OCI-LY7 (cell line): ENCODE data around the gene SCAP. TPM values are rescaled to one million over a fixed set of nuclear protein-coding genes. Genes with fewer than 3 reads are reported as not detected.

Source experiments
- BruUV-seq: library from RNA; stranded (reverse); fragments of 400-500 nt; replicated peaks from 2 replicates; lab custom pipeline; 2021; lab: Mats Ljungman, UMichigan
- CTCF ChIA-PET: fragments of 300-600 bp; sonication (Branson Sonifier 250); formaldehyde crosslinking; loops from one replicate; lab custom pipeline; 2022; ENCODE audit warnings: antibody characterized with exemption; ENCODE audit not compliant: unreplicated experiment; lab: Charles Lee
- POLR2A ChIA-PET: fragments of 300-600 bp; sonication (Branson Sonifier 250); formaldehyde crosslinking; loops from one replicate; lab custom pipeline; 2022; ENCODE audit warnings: antibody characterized with exemption; lab: Charles Lee
- DNase-seq: peaks from one replicate; pipeline ENCODE4 v3.0.0-alpha.2; 2015; ENCODE audit warnings: low spot score
- H2AFZ ChIP-seq: fragments of 200-600 bp; sonication (generic), shearing (Covaris generic); 2 replicates; pipeline ENCODE4 v1.6.1; 2014; ENCODE audit warnings: mild to moderate bottlenecking, antibody characterized with exemption, low read length, moderate library complexity
- H3K27ac ChIP-seq: fragments of 200-600 bp; sonication (generic); 2 replicates; pipeline ENCODE4 v1.5.1; 2014; ENCODE audit warnings: mixed run types, low read depth, mild to moderate bottlenecking, moderate library complexity, low read length, inconsistent platforms; ENCODE audit not compliant: poor library complexity, severe bottlenecking
- H3K36me3 ChIP-seq: fragments of 200-600 bp; sonication (generic); 2 replicates; pipeline ENCODE4 v1.6.1; 2014; ENCODE audit warnings: mild to moderate bottlenecking, antibody characterized with exemption, low read length, moderate library complexity, mixed read lengths; ENCODE audit not compliant: insufficient read depth
- H3K4me1 ChIP-seq: fragments of 200-600 bp; sonication (generic); 2 replicates; pipeline ENCODE4 v1.5.1; 2014; ENCODE audit warnings: mild to moderate bottlenecking, low read length; ENCODE audit not compliant: insufficient read depth, poor library complexity, severe bottlenecking
- H3K4me2 ChIP-seq: fragments of 200-600 bp; sonication (generic); 2 replicates; pipeline ENCODE4 v1.6.1; 2014; ENCODE audit warnings: mild to moderate bottlenecking, low read length
- H3K4me3 ChIP-seq: fragments of 200-600 bp; sonication (generic); 2 replicates; pipeline ENCODE4 v1.5.1; 2014; ENCODE audit warnings: mild to moderate bottlenecking, low read depth, low read length; ENCODE audit not compliant: poor library complexity, severe bottlenecking
- H3K79me2 ChIP-seq: fragments of 200-600 bp; sonication (generic); 2 replicates; pipeline ENCODE4 v1.6.1; 2016; ENCODE audit warnings: low read depth, mild to moderate bottlenecking, low read length, moderate library complexity, mixed read lengths; ENCODE audit not compliant: insufficient read depth
- H3K9me2 ChIP-seq: fragments of 200-600 bp; sonication (generic); 2 replicates; pipeline ENCODE4 v1.6.1; 2016; ENCODE audit warnings: mild to moderate bottlenecking, low read length, mixed read lengths; ENCODE audit not compliant: insufficient read depth
- H3K9me3 ChIP-seq: fragments of 200-600 bp; sonication (generic); 2 replicates; pipeline ENCODE4 v1.6.1; 2014; ENCODE audit warnings: mild to moderate bottlenecking, mixed run types, low read length, mixed read lengths
- H4K20me1 ChIP-seq: fragments of 200-600 bp; sonication (generic); 2 replicates; pipeline ENCODE4 v1.6.1; 2014; ENCODE audit warnings: mild to moderate bottlenecking, antibody characterized with exemption, low read length, moderate library complexity, mixed read lengths; ENCODE audit not compliant: insufficient read depth
- EZH2phosphoT487 ChIP-seq: fragments of 200-600 bp; sonication (generic); IDR thresholded peaks from 2 replicates; pipeline ENCODE4 v1.6.1; 2018; ENCODE audit warnings: low read depth, borderline replicate concordance, mild to moderate bottlenecking, mixed run types, antibody characterized with exemption, low read length, moderate library complexity, mixed read lengths
- intact Hi-C: fragments of 100-400 bp; cut with micrococcal nuclease; formaldehyde crosslinking; loops from one replicate; pipeline ENCODE4 v1.10.0; 2022; ENCODE audit not compliant: unreplicated experiment
- total RNA-seq, 2 experiments: library from RNA; depleted of rRNA in 1 of 2; stranded (reverse); fragments of >200 nt in 1 of 2; shearing (Covaris generic) in 1 of 2; gene quantifications; 2 replicates each; pipeline ENCODE4 v1.2.3, GENCODE V29; 2014 to 2022
- TF ChIP-seq, protein P1 (sequence below): fragments of 200-600 bp; sonication (generic); conservative IDR thresholded peaks from 2 replicates; pipeline ENCODE4 v1.5.1; 2014; ENCODE audit warnings: mild to moderate bottlenecking, antibody characterized with exemption, low read length, moderate library complexity, mixed read lengths

The SCAP gene
- total RNA-seq, 2 experiments from 2014 or later: 63.7 to 70.5 TPM

GRCh38 chr3:47444103-47444502 is 31.6 kb downstream of the SCAP start:
- Histone ChIP-seq H3K9me2 (no peaks in the 10 kb centered on the region), H3K9me3 (peaks cover 9% of the 10 kb centered on the region; the same call in 1 of the 2 replicates), H3K27ac (no peak overlapping the region), H3K4me3 (no peak overlapping the region), H2AFZ (no peak overlapping the region), H3K4me1 (no peaks in the 10 kb centered on the region), H3K79me2 (peaks cover 28% of the 10 kb centered on the region), H4K20me1 (no peaks in the 10 kb centered on the region), H3K4me2 (no peak overlapping the region), H3K36me3 (peaks cover 44% of the 10 kb centered on the region)
- POLR2A ChIA-PET: interaction anchor here (0.6 kb wide), 1 partner anchor 112 kb away, joined by 4 read pairs; no protein-coding TSS in a partner anchor
- DNase-seq: no peak
- CTCF ChIA-PET: no interaction called here
- intact Hi-C loops: no loop called here
- BruUV-seq: no TSS peak
- TF ChIP-seq EZH2phosphoT487: no peak
- TF ChIP-seq, protein P1, sequence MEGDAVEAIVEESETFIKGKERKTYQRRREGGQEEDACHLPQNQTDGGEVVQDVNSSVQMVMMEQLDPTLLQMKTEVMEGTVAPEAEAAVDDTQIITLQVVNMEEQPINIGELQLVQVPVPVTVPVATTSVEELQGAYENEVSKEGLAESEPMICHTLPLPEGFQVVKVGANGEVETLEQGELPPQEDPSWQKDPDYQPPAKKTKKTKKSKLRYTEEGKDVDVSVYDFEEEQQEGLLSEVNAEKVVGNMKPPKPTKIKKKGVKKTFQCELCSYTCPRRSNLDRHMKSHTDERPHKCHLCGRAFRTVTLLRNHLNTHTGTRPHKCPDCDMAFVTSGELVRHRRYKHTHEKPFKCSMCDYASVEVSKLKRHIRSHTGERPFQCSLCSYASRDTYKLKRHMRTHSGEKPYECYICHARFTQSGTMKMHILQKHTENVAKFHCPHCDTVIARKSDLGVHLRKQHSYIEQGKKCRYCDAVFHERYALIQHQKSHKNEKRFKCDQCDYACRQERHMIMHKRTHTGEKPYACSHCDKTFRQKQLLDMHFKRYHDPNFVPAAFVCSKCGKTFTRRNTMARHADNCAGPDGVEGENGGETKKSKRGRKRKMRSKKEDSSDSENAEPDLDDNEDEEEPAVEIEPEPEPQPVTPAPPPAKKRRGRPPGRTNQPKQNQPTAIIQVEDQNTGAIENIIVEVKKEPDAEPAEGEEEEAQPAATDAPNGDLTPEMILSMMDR: no peak

- H3K4me2 ChIP-seq: no peak overlapping the region
- intact Hi-C loops: no loop called here
- no peaks in the 10 kb centered on the region for H3K9me2 ChIP-seq
- no peak overlapping the region for H3K27ac ChIP-seq
- peaks cover 47% of the 10 kb centered on the region for H3K36me3 ChIP-seq
- H4K20me1 ChIP-seq: no peaks in the 10 kb centered on the region
- ChIA-PET POLR2A (interaction anchor here (0.6 kb wide), 1 partner anchor 113 kb away, joined by 4 read pairs; no protein-coding TSS in a partner anchor), CTCF (no interaction called here)
- no TSS peak for BruUV-seq
- peaks cover 8% of the 10 kb centered on the region; the same call in 1 of the 2 replicates for H3K9me3 ChIP-seq
- H2AFZ ChIP-seq: no peak overlapping the region
- no peak overlapping the region for H3K4me3 ChIP-seq
- DNase-seq: no peak
- peaks cover 24% of the 10 kb centered on the region for H3K79me2 ChIP-seq
- TF ChIP-seq, protein P1: no peak
- no peak for TF ChIP-seq EZH2phosphoT487
- no peaks in the 10 kb centered on the region for H3K4me1 ChIP-seq
These were observed 32.1 kb downstream of the SCAP start for GRCh38 chr3:47443611-47443995.

GRCh38 chr3:47441796-47442551 is 33.8 kb downstream of the SCAP start:
- ChIA-PET POLR2A (interaction anchor here (0.6 kb wide), 1 partner anchor 291 kb away, joined by 3 read pairs; no protein-coding TSS in a partner anchor), CTCF (no interaction called here)
- no peaks in the 10 kb centered on the region for H3K9me3 ChIP-seq
- H3K4me1 ChIP-seq: no peaks in the 10 kb centered on the region
- no peak overlapping the region for H3K4me3 ChIP-seq
- H4K20me1 ChIP-seq: no peaks in the 10 kb centered on the region
- no peak overlapping the region for H3K4me2 ChIP-seq
- peaks cover 13% of the 10 kb centered on the region for H3K79me2 ChIP-seq
- intact Hi-C loops: no loop called here
- peaks cover 54% of the 10 kb centered on the region for H3K36me3 ChIP-seq
- TF ChIP-seq, protein P1: no peak
- no peak for TF ChIP-seq EZH2phosphoT487
- DNase-seq: no peak
- BruUV-seq: no TSS peak
- no peaks in the 10 kb centered on the region for H3K9me2 ChIP-seq
- no peak overlapping the region for H3K27ac ChIP-seq
- H2AFZ ChIP-seq: no peak overlapping the region
